T47D (cell line): Measurements from ENCODE around the gene SEMA4D.

Source experiments
- DNase-seq, 2 experiments: peaks; one replicate each; pipeline versions ENCODE4 v3.0.0 to v3.0.0-alpha.2; 2011 to 2012; ENCODE audit warnings: low read depth in 1 of 2, low spot score in 1 of 2
- JUND ChIP-seq: IDR thresholded peaks from 2 replicates; pipeline ENCODE4 v1.6.1; 2012; ENCODE audit warnings: low read depth
- in situ Hi-C: cut with HindIII; loops from 2 replicates; pipeline ENCODE4 v1.10.0; 2016; ENCODE audit warnings: low sequenced_read_pairs, low pct_unique_long_range_greater_than_20kb

The SEMA4D gene

GRCh38 chr9:89313842-89314241 is 184.1 kb downstream of the SEMA4D start:
- no peak for DNase-seq
- no peak for TF ChIP-seq JUND
- in situ Hi-C loops = no loop called here

GRCh38 chr9:89312222-89312571 is 185.7 kb downstream of the SEMA4D start:
- in situ Hi-C loops = no loop called here
- TF ChIP-seq JUND = no peak
- peak; percentile 32 to 56 for DNase-seq

DNA sequence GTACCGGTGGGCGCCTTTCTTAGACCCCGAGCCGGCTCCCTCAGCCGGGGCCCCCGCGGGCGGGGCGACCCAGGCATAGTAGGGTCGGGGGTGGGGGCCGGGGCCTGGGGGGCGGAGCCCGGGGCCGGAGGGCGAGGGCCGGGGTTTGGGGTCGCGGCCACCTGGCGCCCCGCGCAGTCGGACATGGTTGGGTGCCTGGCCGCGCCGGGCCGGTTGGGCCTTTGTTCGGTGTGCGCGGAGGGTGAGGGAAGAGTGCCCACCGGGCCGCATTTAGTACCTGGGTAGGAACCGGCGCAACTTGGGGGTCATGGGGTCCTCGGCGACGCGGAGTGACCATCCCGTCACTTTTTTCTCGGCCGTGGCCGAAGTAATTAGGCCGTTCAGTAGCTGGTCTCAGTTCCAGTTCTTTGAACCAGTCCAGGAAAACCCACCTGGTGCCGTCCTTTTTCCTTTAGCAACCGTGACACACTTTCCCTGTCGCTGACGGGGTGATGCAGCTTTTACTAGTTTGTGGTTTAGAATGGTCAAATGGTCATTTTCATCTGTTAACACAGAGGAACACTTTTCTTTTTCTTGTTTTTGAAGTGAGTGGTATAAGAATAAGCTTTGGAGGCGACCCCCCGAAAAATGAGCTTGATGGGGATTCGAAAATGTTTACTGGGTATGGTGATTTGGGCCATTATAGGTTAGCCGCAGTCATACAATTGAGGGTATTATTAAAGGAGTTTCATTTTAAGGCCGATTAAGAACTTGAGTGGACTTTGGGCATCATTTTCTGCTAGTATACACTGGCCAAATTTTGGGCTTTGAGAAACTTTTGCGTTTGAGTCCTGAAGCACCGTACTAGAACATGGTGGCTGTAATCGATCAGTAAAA is 186.3 kb downstream of the SEMA4D start:
- peak in 1 of 2 experiments; percentile 10 for DNase-seq
- in situ Hi-C loops = no loop called here
- TF ChIP-seq JUND = no peak
